DMS 273 (cell line): ENCODE data around the gene ZFAND3.
"Not testable (repeated sequence)": the region's sequence is repeated elsewhere in the genome, so short reads cannot be mapped to it uniquely, and the experiment has no call there.

ENCODE experiments used
- DNase-seq: peaks from one replicate; lab custom pipeline; 2025; ENCODE audit not compliant: unreplicated experiment; lab: John Stamatoyannopoulos, UW

The ZFAND3 gene

GRCh38 chr6:38034274-38034914 is 214.9 kb downstream of the ZFAND3 start:
- peak; percentile 12 for DNase-seq

GRCh38 chr6:38035478-38035877 is 216.0 kb downstream of the ZFAND3 start:
- no peak for DNase-seq

GRCh38 chr6:38039502-38039901 is 220.0 kb downstream of the ZFAND3 start:
- DNase-seq: no peak

- DNase-seq: no peak
These were observed 220.7 kb downstream of the ZFAND3 start for GRCh38 chr6:38040254-38040653.

GRCh38 chr6:38043259-38043753 is 223.8 kb downstream of the ZFAND3 start:
- no peak for DNase-seq

GRCh38 chr6:38045701-38046305 is 226.3 kb downstream of the ZFAND3 start:
- no peak for DNase-seq

- DNase-seq: no peak
These were observed 228.0 kb downstream of the ZFAND3 start for GRCh38 chr6:38047562-38047961.

GRCh38 chr6:38049861-38050397 is 230.4 kb downstream of the ZFAND3 start:
- DNase-seq: not testable (repeated sequence)

- DNase-seq: no peak
These were observed 232.4 kb downstream of the ZFAND3 start for GRCh38 chr6:38051819-38052434.

- DNase-seq: no peak
These were observed 235.1 kb downstream of the ZFAND3 start for GRCh38 chr6:38054527-38055202.

GRCh38 chr6:38055203-38055589 is 235.7 kb downstream of the ZFAND3 start:
- no peak for DNase-seq

GRCh38 chr6:38056361-38056760 is 236.8 kb downstream of the ZFAND3 start:
- DNase-seq: no peak

- DNase-seq: peak; percentile 60
These were observed 238.5 kb downstream of the ZFAND3 start for GRCh38 chr6:38057994-38058393.

- DNase-seq: no peak
These were observed 242.5 kb downstream of the ZFAND3 start for GRCh38 chr6:38062066-38062465.

GRCh38 chr6:38063973-38064372 is 244.4 kb downstream of the ZFAND3 start:
- no peak for DNase-seq

- DNase-seq: no peak
These were observed 244.9 kb downstream of the ZFAND3 start for GRCh38 chr6:38064431-38064830.

GRCh38 chr6:38065734-38066305 is 246.3 kb downstream of the ZFAND3 start:
- DNase-seq: no peak

GRCh38 chr6:38067263-38067980 is 247.9 kb downstream of the ZFAND3 start:
- DNase-seq: no peak

GRCh38 chr6:38068854-38069590 is 249.5 kb downstream of the ZFAND3 start:
- DNase-seq: peak; percentile 52
